Measurements from ENCODE around the gene SARDH. TPM values are rescaled to one million over a fixed set of nuclear protein-coding genes. Genes with fewer than 3 reads are reported as not detected.

Gene SARDH
- polyA plus RNA-seq, 3 donors = not detected

DNA sequence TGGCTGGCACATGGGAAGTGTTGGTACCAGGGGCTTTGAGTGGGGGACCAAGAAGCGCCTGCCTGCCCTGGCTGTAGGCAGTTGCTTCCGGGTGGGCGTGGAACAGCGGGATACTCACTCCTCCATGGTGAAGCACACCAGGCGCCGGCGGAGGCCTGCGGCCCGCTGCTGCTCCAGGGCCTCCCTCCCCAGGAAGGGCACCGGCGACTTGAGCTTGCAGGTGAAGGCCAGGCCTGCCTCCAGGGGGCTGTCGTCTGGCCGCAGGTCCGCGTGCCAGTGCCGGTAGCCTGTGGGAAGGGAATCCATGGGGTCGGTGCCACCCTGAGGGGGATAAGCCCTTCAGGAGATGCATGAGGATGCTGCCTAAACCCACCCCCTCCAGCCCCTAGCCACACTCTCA lies 67.7 kb downstream of the SARDH start:
- H3K27me3 ChIP-seq (ENCODE audit: control insufficient read depth in 2 of 2, insufficient read depth in 2 of 2, low read length in 2 of 2) = no peaks in the 10 kb centered on the region
- no peak overlapping the region for H3K4me2 ChIP-seq (replicated peaks; ENCODE audit: extremely low read depth, low read length, poor library complexity, severe bottlenecking)
- H3K4me1 Mint-ChIP-seq = no peaks in the 10 kb centered on the region
- H3K4me3 Mint-ChIP-seq = no peak overlapping the region
- H3K9me3 Mint-ChIP-seq = peaks cover 0 to 5% (median 0%) of the 10 kb centered on the region in 7 donors
- no peaks in the 10 kb centered on the region for H3K4me1 ChIP-seq (ENCODE audit: control insufficient read depth in 1 of 2, insufficient read depth in 2 of 2, low read length in 2 of 2)
- H4K20me1 ChIP-seq (ENCODE audit: insufficient read depth, low read length) = no peaks in the 10 kb centered on the region
- H3K79me2 ChIP-seq (ENCODE audit: insufficient read depth, low read length) = no peaks in the 10 kb centered on the region
- H3K36me3 Mint-ChIP-seq = no peaks in the 10 kb centered on the region
- H3K27ac ChIP-seq (ENCODE audit: low read depth in 1 of 2, low read length in 2 of 2) = no peak overlapping the region
- intact Hi-C loops (cut with micrococcal nuclease) = no loop called here
- H3K27me3 Mint-ChIP-seq (ENCODE audit: low read depth in 3 of 3) = peaks cover 0 to 11% (median 1%) of the 10 kb centered on the region in 3 donors
- TF ChIP-seq, protein P1, sequence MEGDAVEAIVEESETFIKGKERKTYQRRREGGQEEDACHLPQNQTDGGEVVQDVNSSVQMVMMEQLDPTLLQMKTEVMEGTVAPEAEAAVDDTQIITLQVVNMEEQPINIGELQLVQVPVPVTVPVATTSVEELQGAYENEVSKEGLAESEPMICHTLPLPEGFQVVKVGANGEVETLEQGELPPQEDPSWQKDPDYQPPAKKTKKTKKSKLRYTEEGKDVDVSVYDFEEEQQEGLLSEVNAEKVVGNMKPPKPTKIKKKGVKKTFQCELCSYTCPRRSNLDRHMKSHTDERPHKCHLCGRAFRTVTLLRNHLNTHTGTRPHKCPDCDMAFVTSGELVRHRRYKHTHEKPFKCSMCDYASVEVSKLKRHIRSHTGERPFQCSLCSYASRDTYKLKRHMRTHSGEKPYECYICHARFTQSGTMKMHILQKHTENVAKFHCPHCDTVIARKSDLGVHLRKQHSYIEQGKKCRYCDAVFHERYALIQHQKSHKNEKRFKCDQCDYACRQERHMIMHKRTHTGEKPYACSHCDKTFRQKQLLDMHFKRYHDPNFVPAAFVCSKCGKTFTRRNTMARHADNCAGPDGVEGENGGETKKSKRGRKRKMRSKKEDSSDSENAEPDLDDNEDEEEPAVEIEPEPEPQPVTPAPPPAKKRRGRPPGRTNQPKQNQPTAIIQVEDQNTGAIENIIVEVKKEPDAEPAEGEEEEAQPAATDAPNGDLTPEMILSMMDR (IDR thresholded peaks at IDR 0.05) = no peak
- no peak overlapping the region for H2AFZ ChIP-seq (ENCODE audit: insufficient read depth, low read depth, low read length, poor library complexity, severe bottlenecking)
- no peaks in the 10 kb centered on the region for H3K36me3 ChIP-seq (replicated peaks in 1 of 2; ENCODE audit: control insufficient read depth in 1 of 2, insufficient read depth in 2 of 2, low read length in 2 of 2)
- H3K27ac Mint-ChIP-seq = no peak overlapping the region
- H3K9ac ChIP-seq (ENCODE audit: insufficient read depth, low read length, poor library complexity, severe bottlenecking) = no peak overlapping the region
- WGBS (ENCODE audit: insufficient coverage) = 97% methylated on average over 11 of the region's 17 CpGs
- no peak for DNase-seq
- no peak overlapping the region for H3K4me3 ChIP-seq (replicated peaks in 1 of 3; ENCODE audit: low read depth in 2 of 3, low read length in 3 of 3)
- H3K9me3 ChIP-seq (replicated peaks in 1 of 2; ENCODE audit: control insufficient read depth in 1 of 2, insufficient read depth in 1 of 2, low read length in 2 of 2) = no peaks in the 10 kb centered on the region

GRCh38 chr9:133669182-133669801 lies 68.9 kb downstream of the SARDH start:
- Histone ChIP-seq H3K27ac (ENCODE audit: low read depth in 1 of 2, low read length in 2 of 2) (no peak overlapping the region), H3K79me2 (ENCODE audit: insufficient read depth, low read length) (no peaks in the 10 kb centered on the region), H3K9ac (ENCODE audit: insufficient read depth, low read length, poor library complexity, severe bottlenecking) (no peak overlapping the region), H3K4me2 (replicated peaks; ENCODE audit: extremely low read depth, low read length, poor library complexity, severe bottlenecking) (no peak overlapping the region), H4K20me1 (ENCODE audit: insufficient read depth, low read length) (no peaks in the 10 kb centered on the region), H3K27me3 (ENCODE audit: control insufficient read depth in 2 of 2, insufficient read depth in 2 of 2, low read length in 2 of 2) (no peaks in the 10 kb centered on the region), H3K36me3 (replicated peaks in 1 of 2; ENCODE audit: control insufficient read depth in 1 of 2, insufficient read depth in 2 of 2, low read length in 2 of 2) (no peaks in the 10 kb centered on the region), H2AFZ (ENCODE audit: insufficient read depth, low read depth, low read length, poor library complexity, severe bottlenecking) (no peak overlapping the region), H3K4me1 (ENCODE audit: control insufficient read depth in 1 of 2, insufficient read depth in 2 of 2, low read length in 2 of 2) (no peaks in the 10 kb centered on the region), H3K9me3 (replicated peaks in 1 of 2; ENCODE audit: control insufficient read depth in 1 of 2, insufficient read depth in 1 of 2, low read length in 2 of 2) (no peaks in the 10 kb centered on the region), H3K4me3 (replicated peaks in 1 of 3; ENCODE audit: low read depth in 2 of 3, low read length in 3 of 3) (no peak overlapping the region)
- no peaks in the 10 kb centered on the region for H3K4me1 Mint-ChIP-seq
- 96% methylated on average over 11 of the region's 16 CpGs for WGBS (ENCODE audit: insufficient coverage)
- H3K27me3 Mint-ChIP-seq (ENCODE audit: low read depth in 3 of 3) = peaks cover 0 to 11% (median 1%) of the 10 kb centered on the region in 3 donors
- no peak overlapping the region for H3K27ac Mint-ChIP-seq
- TF ChIP-seq, protein P1 (IDR thresholded peaks at IDR 0.05) = no peak
- no peaks in the 10 kb centered on the region for H3K36me3 Mint-ChIP-seq
- H3K9me3 Mint-ChIP-seq = peaks cover 0 to 3% (median 0%) of the 10 kb centered on the region in 7 donors
- no peak for DNase-seq
- H3K4me3 Mint-ChIP-seq = no peak overlapping the region
- intact Hi-C loops (cut with micrococcal nuclease) = no loop called here
